ENCODE data around the gene SMARCA1.
A peak's percentile ranks its signal among the peaks of the same experiment; 100 is the strongest.
"Not testable (repeated sequence)": the region's sequence is repeated elsewhere in the genome, so short reads cannot be mapped to it uniquely, and the experiment has no call there.

Gene SMARCA1

GRCh38 chrX:129556806-129557315 is 33.6 kb upstream of the SMARCA1 start:
- H3K36me3 ChIP-seq: peaks cover 25% of the 10 kb centered on the region; the same call in 1 of the 2 replicates
- TF ChIP-seq Cebpa-rat (IDR thresholded peaks at IDR 0.05): no peak
- H3K9me3 ChIP-seq: no peaks in the 10 kb centered on the region
- peak overlapping the region; percentile 12; the same call in 1 of the 2 replicates for H3K4me2 ChIP-seq
- H3K4me1 ChIP-seq: peaks cover 20% of the 10 kb centered on the region
- no peak overlapping the region for H3K27ac ChIP-seq
- no peak overlapping the region for H3K9ac ChIP-seq
- no peak overlapping the region for H3K4me3 ChIP-seq
- H4K20me1 ChIP-seq: no peaks in the 10 kb centered on the region
- peaks cover 89% of the 10 kb centered on the region for H3K27me3 ChIP-seq

DNA sequence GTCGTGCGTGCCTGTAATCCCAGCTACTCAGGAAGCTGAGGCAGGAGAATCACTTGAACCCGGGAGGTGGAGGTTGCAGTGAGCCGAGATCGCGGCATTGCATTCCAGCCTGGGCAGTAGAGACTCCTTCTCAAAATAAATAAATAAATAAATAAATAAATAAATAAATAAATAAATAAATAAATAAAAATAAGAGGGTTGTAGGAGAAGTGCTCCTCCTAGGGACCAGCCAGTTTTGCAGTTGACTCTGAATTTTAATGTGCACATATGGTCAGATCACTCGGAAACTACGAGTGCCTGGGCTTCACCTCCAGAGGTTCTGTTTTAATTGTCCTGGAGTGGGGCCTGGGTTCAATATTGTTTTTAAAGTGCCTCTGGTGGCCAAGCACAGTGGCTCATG is 31.5 kb upstream of the SMARCA1 start:
- H3K4me2 ChIP-seq, H3K9me3 ChIP-seq, H3K27ac ChIP-seq, H4K20me1 ChIP-seq, H3K4me3 ChIP-seq, H3K9ac ChIP-seq: not testable (repeated sequence)
- peaks cover 83% of the 10 kb centered on the region for H3K27me3 ChIP-seq
- peaks cover 16% of the 10 kb centered on the region; the same call in 1 of the 2 replicates for H3K36me3 ChIP-seq
- H3K4me1 ChIP-seq: peaks cover 20% of the 10 kb centered on the region

DNA sequence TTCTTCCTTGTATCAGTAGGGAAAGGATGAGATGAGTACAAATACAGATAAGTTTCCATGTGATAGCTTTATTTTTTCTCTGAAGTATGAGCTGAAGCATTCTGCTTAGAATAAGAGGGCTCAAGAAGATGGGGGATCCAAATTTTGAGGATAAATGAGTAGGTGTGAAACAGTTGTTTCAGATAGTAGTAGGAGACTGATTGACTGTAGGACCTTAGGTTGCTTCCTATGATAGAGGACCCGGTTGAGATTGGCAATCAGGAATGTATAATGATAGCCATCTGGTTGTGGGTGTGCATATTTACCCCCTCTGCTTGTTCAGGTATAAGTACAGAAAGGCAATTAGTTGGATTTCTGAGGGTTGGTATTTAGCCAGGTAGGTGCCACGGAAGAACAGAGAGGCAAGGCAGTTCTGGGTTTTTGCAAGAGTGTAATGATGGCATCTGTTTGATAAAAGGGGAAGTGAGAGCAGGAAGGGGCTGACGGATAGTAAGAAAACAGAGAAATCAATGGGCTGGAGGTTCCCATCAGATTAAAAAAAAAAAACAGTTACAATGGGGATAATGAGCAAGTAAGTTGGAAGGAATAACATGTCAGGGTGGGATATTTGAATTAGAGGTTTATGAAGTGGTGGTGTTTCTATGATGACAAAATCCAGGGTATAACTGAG is 30.5 kb upstream of the SMARCA1 start:
- Histone ChIP-seq H3K36me3 (peaks cover 9% of the 10 kb centered on the region; the same call in 1 of the 2 replicates), H3K27me3 (peaks cover 84% of the 10 kb centered on the region), H3K9ac (no peak overlapping the region), H3K27ac (no peak overlapping the region), H3K9me3 (no peaks in the 10 kb centered on the region), H3K4me3 (no peak overlapping the region), H4K20me1 (peaks cover 11% of the 10 kb centered on the region; the same call in 1 of the 2 replicates), H3K4me1 (peaks cover 20% of the 10 kb centered on the region), H3K4me2 (peak overlapping the region; percentile 31)
- TF ChIP-seq Cebpa-rat (IDR thresholded peaks at IDR 0.05): no peak

DNA sequence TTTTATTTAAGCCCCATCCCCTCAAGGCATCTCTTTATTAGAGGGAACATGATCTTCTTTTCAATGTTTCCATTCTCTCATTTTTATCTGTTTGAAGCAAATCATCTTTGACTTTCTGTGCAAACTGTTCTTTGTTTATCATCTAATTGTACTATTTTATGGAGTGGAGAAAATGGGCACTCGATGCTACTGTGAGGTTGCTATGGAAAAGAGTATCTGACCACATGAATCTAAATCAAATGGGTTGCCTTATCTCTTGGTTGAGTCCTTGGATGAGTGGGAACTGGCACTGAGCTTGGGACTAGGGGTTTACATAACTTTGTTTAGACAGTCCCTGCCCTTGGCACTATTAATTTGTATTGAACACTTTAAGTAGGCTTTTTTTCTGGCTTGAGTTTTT is 25.8 kb upstream of the SMARCA1 start:
- no peak overlapping the region for H3K27ac ChIP-seq

DNA sequence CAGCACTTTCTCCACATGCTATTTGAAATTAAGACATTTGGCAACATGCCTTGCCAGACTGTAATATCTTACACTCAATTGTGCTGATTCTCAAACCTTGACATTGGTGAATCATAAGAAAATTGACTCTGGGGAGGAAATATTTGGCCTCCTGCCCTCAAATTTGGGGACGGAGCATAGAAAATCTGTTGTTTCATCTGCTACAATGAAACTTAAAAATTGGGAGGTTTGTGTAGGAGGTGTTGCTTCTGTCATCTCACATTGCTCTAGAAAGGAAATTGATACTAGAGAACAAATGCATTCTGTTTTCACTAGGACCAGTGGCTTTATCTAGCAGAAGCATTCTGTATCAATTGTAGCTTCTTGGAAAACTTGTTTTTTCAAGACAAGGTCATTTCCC is 22.1 kb upstream of the SMARCA1 start:
- H3K36me3 ChIP-seq: peaks cover 4% of the 10 kb centered on the region; the same call in 1 of the 2 replicates
- no peak overlapping the region for H3K9ac ChIP-seq
- TF ChIP-seq Cebpa-rat (IDR thresholded peaks at IDR 0.05): no peak

More for the DNA sequence above, 25.8 kb upstream of the SMARCA1 start:
- TF ChIP-seq Cebpa-rat (IDR thresholded peaks at IDR 0.05): no peak
- Histone ChIP-seq H3K27me3 (peaks cover 70% of the 10 kb centered on the region), H3K36me3 (peaks cover 4% of the 10 kb centered on the region; the same call in 1 of the 2 replicates), H3K4me2 (no peak overlapping the region), H3K4me1 (peaks cover 11% of the 10 kb centered on the region), H3K9ac (no peak overlapping the region), H3K9me3 (no peaks in the 10 kb centered on the region), H4K20me1 (peaks cover 17% of the 10 kb centered on the region; the same call in 1 of the 2 replicates), H3K4me3 (no peak overlapping the region)

GRCh38 chrX:129544780-129545179 is 21.5 kb upstream of the SMARCA1 start:
- Histone ChIP-seq H3K4me3 (no peak overlapping the region), H3K4me1 (peaks cover 5% of the 10 kb centered on the region; the same call in 1 of the 2 replicates), H3K4me2 (no peak overlapping the region), H3K9me3 (no peaks in the 10 kb centered on the region), H4K20me1 (peaks cover 16% of the 10 kb centered on the region; the same call in 1 of the 2 replicates), H3K9ac (no peak overlapping the region), H3K27ac (no peak overlapping the region), H3K27me3 (peaks cover 60% of the 10 kb centered on the region), H3K36me3 (peaks cover 2% of the 10 kb centered on the region; the same call in 1 of the 2 replicates)
- no peak for TF ChIP-seq Cebpa-rat (IDR thresholded peaks at IDR 0.05)

More for the DNA sequence above, 22.1 kb upstream of the SMARCA1 start:
- H3K4me3 ChIP-seq: no peak overlapping the region
- no peaks in the 10 kb centered on the region for H3K9me3 ChIP-seq
- peaks cover 17% of the 10 kb centered on the region; the same call in 1 of the 2 replicates for H4K20me1 ChIP-seq
- peaks cover 61% of the 10 kb centered on the region for H3K27me3 ChIP-seq
- H3K4me2 ChIP-seq: no peak overlapping the region
- H3K27ac ChIP-seq: no peak overlapping the region
- peaks cover 5% of the 10 kb centered on the region; the same call in 1 of the 2 replicates for H3K4me1 ChIP-seq

- H3K27ac ChIP-seq: no peak overlapping the region
- no peaks in the 10 kb centered on the region for H3K36me3 ChIP-seq
- no peaks in the 10 kb centered on the region for H3K9me3 ChIP-seq
- peak overlapping the region; percentile 71 for H3K4me2 ChIP-seq
- peak overlapping the region; percentile 64; the same call in 1 of the 2 replicates for H3K9ac ChIP-seq
- no peaks in the 10 kb centered on the region for H4K20me1 ChIP-seq
- peak overlapping the region; percentile 70 for H3K4me3 ChIP-seq
- H3K27me3 ChIP-seq: peaks cover 51% of the 10 kb centered on the region
- H3K4me1 ChIP-seq: peaks cover 5% of the 10 kb centered on the region; the same call in 1 of the 2 replicates
- no peak for TF ChIP-seq Cebpa-rat (IDR thresholded peaks at IDR 0.05)
These were observed 17.5 kb upstream of the SMARCA1 start for GRCh38 chrX:129540722-129541184.

DNA sequence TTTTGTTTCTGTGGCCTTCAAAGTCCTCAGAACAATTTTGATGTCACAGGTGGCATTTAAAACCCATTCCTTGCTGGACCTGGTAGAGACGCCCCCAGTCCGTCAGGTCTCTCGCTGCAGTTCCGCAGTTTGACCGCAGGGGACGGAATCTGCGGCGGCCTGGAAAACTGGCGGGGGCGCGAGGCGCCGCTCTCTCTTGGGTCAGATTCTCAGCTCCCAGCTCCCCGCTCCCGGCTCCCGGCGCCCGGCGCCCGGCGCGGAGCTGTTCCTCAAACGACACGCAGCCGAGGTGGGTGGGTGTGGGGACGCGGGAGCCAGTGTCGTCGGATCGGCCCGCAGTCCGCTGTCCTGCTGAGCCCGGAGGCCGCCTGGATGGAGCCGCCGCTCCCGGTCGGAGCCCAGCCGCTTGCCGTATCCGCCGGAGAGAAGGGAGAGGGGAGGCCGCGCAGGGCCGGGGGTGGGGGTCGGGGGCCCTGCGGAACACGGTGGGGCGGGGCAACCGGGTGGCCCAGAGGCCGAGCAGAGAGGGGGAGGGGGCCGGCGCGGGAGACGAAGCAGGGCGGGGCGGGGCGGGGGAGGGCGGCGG is 16.9 kb upstream of the SMARCA1 start, which contains the start of gene OCRL:
TSS of gene OCRL (plus strand) at position 192 of the 586 bp plus-strand sequence. CDS start at position 373, 181 bp downstream.
- peak within 1 kb of the TSS; percentile 71 for H3K4me2 ChIP-seq
- no peak for TF ChIP-seq Cebpa-rat (IDR thresholded peaks at IDR 0.05)
- H3K4me3 ChIP-seq: peak within 1 kb of the TSS; percentile 70
- no peaks in the 10 kb centered on the region for H3K9me3 ChIP-seq
- no peaks in the 10 kb centered on the region for H3K36me3 ChIP-seq
- H3K4me1 ChIP-seq: peaks cover 5% of the 10 kb centered on the region; the same call in 1 of the 2 replicates
- H4K20me1 ChIP-seq: no peaks in the 10 kb centered on the region
- peaks cover 49% of the 10 kb centered on the region for H3K27me3 ChIP-seq
- H3K9ac ChIP-seq: peak within 1 kb of the TSS; percentile 76
- H3K27ac ChIP-seq: peak within 1 kb of the TSS; percentile 67; the same call in 1 of the 2 replicates

DNA sequence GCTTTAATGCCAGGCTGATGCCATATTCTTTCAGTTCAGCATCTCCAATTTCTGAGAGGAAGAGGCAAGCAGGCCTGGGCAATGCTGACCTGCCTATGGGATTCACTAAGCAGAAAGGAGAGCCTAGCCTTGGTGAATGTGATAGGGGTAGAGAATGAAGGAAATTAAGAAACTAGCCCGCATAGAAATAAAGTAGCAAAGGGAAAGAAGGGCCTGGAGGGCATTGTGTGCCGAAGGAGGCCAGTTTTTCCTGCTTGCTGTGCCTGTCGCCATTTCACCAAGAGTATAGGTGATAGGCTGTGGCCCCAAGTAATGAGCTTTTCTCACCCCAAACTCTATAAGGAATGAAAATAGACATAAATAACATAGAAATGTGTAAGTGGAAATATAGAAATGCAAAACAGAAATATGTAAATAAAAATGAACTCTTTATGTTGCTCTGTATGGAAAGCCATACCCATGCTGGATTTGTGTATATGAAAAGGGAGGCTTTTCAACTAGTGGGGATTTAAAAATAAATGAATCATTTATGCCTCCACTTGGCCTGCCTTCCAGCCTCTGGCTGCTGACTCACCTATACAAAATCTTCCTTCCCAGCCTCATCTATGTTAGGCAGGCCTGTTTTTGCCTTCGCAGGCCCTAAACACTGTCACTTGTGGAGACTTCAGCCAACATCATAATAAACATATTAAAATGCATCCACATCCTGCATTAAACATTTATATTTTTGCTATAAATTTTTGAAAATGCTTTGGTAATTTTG is 11.7 kb upstream of the SMARCA1 start:
- H3K27ac ChIP-seq: no peak overlapping the region
- TF ChIP-seq Cebpa-rat (IDR thresholded peaks at IDR 0.05): no peak
- peaks cover 67% of the 10 kb centered on the region for H3K27me3 ChIP-seq

More for the DNA sequence above, 11.7 kb upstream of the SMARCA1 start:
- Histone ChIP-seq H3K9me3 (no peaks in the 10 kb centered on the region), H3K4me2 (no peak overlapping the region), H3K4me1 (no peaks in the 10 kb centered on the region), H3K36me3 (no peaks in the 10 kb centered on the region), H3K4me3 (no peak overlapping the region), H4K20me1 (peaks cover 19% of the 10 kb centered on the region; the same call in 1 of the 2 replicates), H3K9ac (no peak overlapping the region)
